Stomach (tissue), 9 donors: ENCODE measurements around the gene NCKAP5. TPM values are rescaled to one million over a fixed set of nuclear protein-coding genes. Genes with fewer than 3 reads are reported as not detected.

Experiments used
- DNase-seq, 2 donors: peaks; one replicate each; pipeline versions ENCODE4 v3.0.0 to v3.0.0-alpha.2; 2013 to 2019
- H3K27ac ChIP-seq, 5 donors: fragments of 200-600 bp in 4 of 5; sonication (generic) in 4 of 5; one replicate each; pipeline ENCODE4 v1.5.1; 2013 to 2019; ENCODE audit warnings: mild to moderate bottlenecking in 1 of 5, moderate library complexity in 1 of 5
- H3K27me3 ChIP-seq, 3 donors: fragments of 200-600 bp; sonication (generic); one replicate each; pipeline ENCODE4 v1.5.1; 2017 to 2019; ENCODE audit warnings: mixed run types in 1 of 3
- H3K36me3 ChIP-seq, 4 donors: fragments of 200-600 bp; sonication (generic); 1 replicate in 3 of 4; 2 replicates in 1 of 4; pipeline ENCODE4 v1.5.1; 2016 to 2019
- H3K4me1 ChIP-seq, 4 donors: fragments of 200-600 bp; sonication (generic); one replicate each; pipeline ENCODE4 v1.5.1; 2016 to 2019
- H3K4me3 ChIP-seq, 4 donors: fragments of 200-600 bp; sonication (generic) in 3 of 4; one replicate each; pipeline ENCODE4 v1.5.1; 2016 to 2019; ENCODE audit warnings: mild to moderate bottlenecking in 1 of 4
- H3K9me3 ChIP-seq, 4 donors: fragments of 200-600 bp; sonication (generic); one replicate each; pipeline ENCODE4 v1.5.1; 2016 to 2019
- EP300 ChIP-seq: sonication (generic); formaldehyde crosslinking; IDR thresholded peaks from one replicate; pipeline ENCODE4 v1.6.1; 2017; ENCODE audit warnings: antibody characterized with exemption
- POLR2A ChIP-seq, 4 donors: fragments of 450-650 bp; IDR thresholded peaks; one replicate each; pipeline ENCODE4 v1.6.1; 2016; ENCODE audit warnings: antibody characterized with exemption in 4 of 4, control low read depth in 2 of 4, mild to moderate bottlenecking in 1 of 4, moderate library complexity in 1 of 4
- POLR2AphosphoS5 ChIP-seq, 3 donors: sonication (generic); formaldehyde crosslinking; IDR thresholded peaks; one replicate each; pipeline ENCODE4 v1.6.1; 2016; ENCODE audit warnings: antibody characterized with exemption in 3 of 3
- WGBS, 5 donors: extraction: QIAGEN DNeasy Blood & Tissue Kit in 3 of 5; methylation state at CpG; one replicate each; pipeline versions ENCODE4 v1.1.5 to v1.1.7; 2013 to 2018; 5-methylcytosine and 5-hydroxymethylcytosine counted together
- intact Hi-C: fragments of 100-400 bp; cut with DNase I; formaldehyde crosslinking; loops from one replicate; pipeline ENCODE4 v1.15.1; 2023; ENCODE audit warnings: low total_unique reads
- polyA plus RNA-seq, 3 donors: library from polyadenylated mRNA; stranded (reverse); fragments of 200-250 nt; gene quantifications; one replicate each; pipeline ENCODE4 v1.2.3, GENCODE V29; 2013
- total RNA-seq, 5 donors: library from RNA; depleted of rRNA; stranded (reverse); fragments of >200 nt; gene quantifications; one replicate each; pipeline versions ENCODE4 v1.1.0 to v1.2.3, GENCODE V29; 2014 to 2016
- TF ChIP-seq, protein P1 (sequence below), 7 experiments: fragments of 450-650 bp in 4 of 7; fragments of 200-600 bp in 3 of 7; sonication (generic) in 3 of 7; IDR thresholded peaks; one replicate each; pipeline ENCODE4 v1.5.1; 2016 to 2019; ENCODE audit warnings: antibody characterized with exemption in 7 of 7, control low read depth in 2 of 7, mild to moderate bottlenecking in 1 of 7
- donor health status: healthy with polysubstance abuse.
- donor health status: Bipolar disorder and iron deficiency.
- donor health status: healthy.

The NCKAP5 gene
- total and polyA plus RNA-seq, 8 donors: 0.58 to 8.0 (median 1.6) TPM; not detected in 1

GRCh38 chr2:132725148-132725547, 843.1 kb downstream of the NCKAP5 start:
- Histone ChIP-seq H3K9me3 (no peaks in the 10 kb centered on the region), H3K27ac (no peak overlapping the region), H3K4me3 (no peak overlapping the region), H3K4me1 (no peaks in the 10 kb centered on the region), H3K27me3 (no peaks in the 10 kb centered on the region), H3K36me3 (no peaks in the 10 kb centered on the region)
- DNase-seq: peak in 1 of 2 donors; percentile 26
- intact Hi-C loops: no loop called here
- WGBS, 5 donors: 53 to 67% (median 56%) methylated on average over 1 of the region's 1 CpG
- TF ChIP-seq EP300 (no peak), POLR2AphosphoS5 (IDR thresholded peaks at IDR 0.05) (no peak)
- TF ChIP-seq, protein P1, sequence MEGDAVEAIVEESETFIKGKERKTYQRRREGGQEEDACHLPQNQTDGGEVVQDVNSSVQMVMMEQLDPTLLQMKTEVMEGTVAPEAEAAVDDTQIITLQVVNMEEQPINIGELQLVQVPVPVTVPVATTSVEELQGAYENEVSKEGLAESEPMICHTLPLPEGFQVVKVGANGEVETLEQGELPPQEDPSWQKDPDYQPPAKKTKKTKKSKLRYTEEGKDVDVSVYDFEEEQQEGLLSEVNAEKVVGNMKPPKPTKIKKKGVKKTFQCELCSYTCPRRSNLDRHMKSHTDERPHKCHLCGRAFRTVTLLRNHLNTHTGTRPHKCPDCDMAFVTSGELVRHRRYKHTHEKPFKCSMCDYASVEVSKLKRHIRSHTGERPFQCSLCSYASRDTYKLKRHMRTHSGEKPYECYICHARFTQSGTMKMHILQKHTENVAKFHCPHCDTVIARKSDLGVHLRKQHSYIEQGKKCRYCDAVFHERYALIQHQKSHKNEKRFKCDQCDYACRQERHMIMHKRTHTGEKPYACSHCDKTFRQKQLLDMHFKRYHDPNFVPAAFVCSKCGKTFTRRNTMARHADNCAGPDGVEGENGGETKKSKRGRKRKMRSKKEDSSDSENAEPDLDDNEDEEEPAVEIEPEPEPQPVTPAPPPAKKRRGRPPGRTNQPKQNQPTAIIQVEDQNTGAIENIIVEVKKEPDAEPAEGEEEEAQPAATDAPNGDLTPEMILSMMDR (IDR thresholded peaks at IDR 0.05): no peak

DNA sequence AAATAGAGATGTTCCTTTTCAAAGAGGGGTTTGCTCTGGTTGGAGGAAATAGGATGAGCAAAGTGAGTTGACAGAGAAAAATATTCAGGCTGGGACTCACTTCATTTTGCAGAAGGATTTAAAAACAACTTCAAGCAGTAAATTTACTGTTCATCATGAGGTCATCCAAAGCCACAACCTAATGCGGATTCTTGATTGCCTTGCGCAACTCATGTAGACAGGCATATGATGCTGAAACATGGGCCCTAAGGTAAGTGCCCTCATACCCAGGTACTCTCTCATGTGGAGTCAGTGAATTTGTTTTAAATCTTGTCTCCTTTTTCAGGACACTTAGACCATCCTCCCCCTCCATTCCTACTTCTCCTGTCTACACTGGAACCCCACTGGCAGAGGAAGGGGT, 846.3 kb downstream of the NCKAP5 start:
- H3K36me3 ChIP-seq: no peaks in the 10 kb centered on the region
- no peak for TF ChIP-seq POLR2AphosphoS5 (IDR thresholded peaks at IDR 0.05)
- TF ChIP-seq POLR2A (IDR thresholded peaks at IDR 0.05): no peak
- TF ChIP-seq, protein P1 (IDR thresholded peaks at IDR 0.05): no peak
- TF ChIP-seq EP300: no peak
- no peak overlapping the region for H3K4me3 ChIP-seq
- H3K27ac ChIP-seq: no peak overlapping the region
- H3K27me3 ChIP-seq: no peaks in the 10 kb centered on the region
- intact Hi-C loops: no loop called here
- H3K4me1 ChIP-seq: no peaks in the 10 kb centered on the region
- H3K9me3 ChIP-seq: no peaks in the 10 kb centered on the region
- WGBS, 5 donors: 95 to 100% (median 97%) methylated on average over 2 of the region's 2 CpGs
- DNase-seq: no peak

- TF ChIP-seq POLR2A (IDR thresholded peaks at IDR 0.05): no peak
- TF ChIP-seq POLR2AphosphoS5 (IDR thresholded peaks at IDR 0.05): no peak
- TF ChIP-seq, protein P1 (IDR thresholded peaks at IDR 0.05): no peak
- no peaks in the 10 kb centered on the region for H3K36me3 ChIP-seq
- H3K4me3 ChIP-seq: no peak overlapping the region
- no peak for DNase-seq
- WGBS, 5 donors: 80 to 90% (median 86%) methylated on average over 4 of the region's 4 CpGs
- H3K27me3 ChIP-seq: no peaks in the 10 kb centered on the region
- no peaks in the 10 kb centered on the region for H3K4me1 ChIP-seq
- H3K27ac ChIP-seq: no peak overlapping the region
- intact Hi-C loops: no loop called here
- no peaks in the 10 kb centered on the region for H3K9me3 ChIP-seq
Measured at GRCh38 chr2:132720393-132720792, 847.9 kb downstream of the NCKAP5 start.

DNA sequence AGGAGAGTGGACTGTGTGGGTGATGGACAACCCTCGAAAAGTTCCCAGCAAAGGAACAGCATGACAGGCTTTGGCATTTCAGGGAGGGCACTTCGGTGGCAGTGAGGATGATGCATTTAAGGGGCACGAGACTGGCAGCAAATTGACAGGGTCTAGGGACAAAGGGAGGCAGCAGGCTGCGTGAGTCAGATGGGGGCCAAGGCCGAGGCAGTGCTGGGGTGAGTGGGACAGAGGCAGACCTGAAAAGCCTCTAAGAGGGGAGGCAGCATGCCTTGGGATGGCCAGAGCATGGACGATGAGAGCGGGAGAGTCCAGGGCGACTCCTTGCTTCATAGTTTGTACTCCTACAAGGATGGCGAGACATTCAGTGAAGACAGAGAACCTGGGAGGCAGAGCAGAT, 848.8 kb downstream of the NCKAP5 start:
- Histone ChIP-seq H3K4me3 (no peak overlapping the region), H3K9me3 (no peaks in the 10 kb centered on the region), H3K36me3 (no peaks in the 10 kb centered on the region), H3K4me1 (no peaks in the 10 kb centered on the region), H3K27ac (no peak overlapping the region), H3K27me3 (no peaks in the 10 kb centered on the region)
- 76 to 90% (median 86%) methylated on average over 9 of the region's 9 CpGs for WGBS, 5 donors
- intact Hi-C loops: no loop called here
- no peak for DNase-seq
- no peak for TF ChIP-seq EP300
- TF ChIP-seq POLR2A (IDR thresholded peaks at IDR 0.05): no peak
- TF ChIP-seq, protein P1 (IDR thresholded peaks at IDR 0.05): no peak
- no peak for TF ChIP-seq POLR2AphosphoS5 (IDR thresholded peaks at IDR 0.05)
